Measurements from ENCODE around the gene TINAG. TPM values are rescaled to one million over a fixed set of nuclear protein-coding genes. Genes with fewer than 3 reads are reported as not detected.
A peak's percentile ranks its signal among the peaks of the same experiment; 100 is the strongest.
"Not testable (repeated sequence)": the region's sequence is repeated elsewhere in the genome, so short reads cannot be mapped to it uniquely, and the experiment has no call there.

TINAG gene
- total RNA-seq, 1 donor from 2014 or later, result 0.72 TPM

- peak; percentile 29 for DNase-seq (ENCODE audit: low read depth)
Measured at GRCh38 chr6:54307439-54307910, 766 bp upstream of the TINAG start.

GRCh38 chr6:54308986-54309315 lies 710 bp downstream of the TINAG start:
- no peak for DNase-seq (ENCODE audit: low read depth)

- no peak for DNase-seq (ENCODE audit: low read depth)
Measured at GRCh38 chr6:54310377-54311152, 2.3 kb downstream of the TINAG start.

GRCh38 chr6:54315656-54316055 lies 7.4 kb downstream of the TINAG start:
- DNase-seq (ENCODE audit: low read depth), result no peak

- DNase-seq (ENCODE audit: low read depth), result no peak
Measured at GRCh38 chr6:54320871-54321270, 12.6 kb downstream of the TINAG start.

- DNase-seq (ENCODE audit: low read depth), result peak; percentile 31
Measured at GRCh38 chr6:54327631-54328030, 19.4 kb downstream of the TINAG start.

- not testable (repeated sequence) for DNase-seq (ENCODE audit: low read depth)
Measured at GRCh38 chr6:54331571-54331970, 23.3 kb downstream of the TINAG start.

GRCh38 chr6:54335871-54336270 lies 27.6 kb downstream of the TINAG start:
- peak; percentile 82 for DNase-seq (ENCODE audit: low read depth)

GRCh38 chr6:54353975-54354374 lies 45.7 kb downstream of the TINAG start:
- DNase-seq (ENCODE audit: low read depth), result no peak

- no peak for DNase-seq (ENCODE audit: low read depth)
Measured at GRCh38 chr6:54354608-54355007, 46.4 kb downstream of the TINAG start.

GRCh38 chr6:54357141-54357540 lies 48.9 kb downstream of the TINAG start:
- DNase-seq (ENCODE audit: low read depth), result no peak

- DNase-seq (ENCODE audit: low read depth), result no peak
Measured at GRCh38 chr6:54361188-54361587, 52.9 kb downstream of the TINAG start.

- no peak for DNase-seq (ENCODE audit: low read depth)
Measured at GRCh38 chr6:54361734-54362133, 53.5 kb downstream of the TINAG start.

GRCh38 chr6:54366667-54367327 lies 58.6 kb downstream of the TINAG start:
- DNase-seq (ENCODE audit: low read depth), result no peak

GRCh38 chr6:54377776-54378175 lies 69.5 kb downstream of the TINAG start:
- DNase-seq (ENCODE audit: low read depth), result no peak

GRCh38 chr6:54386295-54386694 lies 78.1 kb downstream of the TINAG start:
- DNase-seq (ENCODE audit: low read depth), result no peak

- DNase-seq (ENCODE audit: low read depth), result no peak
Measured at GRCh38 chr6:54390362-54390761, 82.1 kb downstream of the TINAG start.

GRCh38 chr6:54391577-54391976 lies 83.3 kb downstream of the TINAG start:
- DNase-seq (ENCODE audit: low read depth), result no peak

- DNase-seq (ENCODE audit: low read depth), result no peak
Measured at GRCh38 chr6:54403096-54403495, 94.9 kb downstream of the TINAG start.

GRCh38 chr6:54404791-54405190 lies 96.5 kb downstream of the TINAG start:
- DNase-seq (ENCODE audit: low read depth), result no peak

- DNase-seq (ENCODE audit: low read depth), result no peak
Measured at GRCh38 chr6:54411767-54412166, 103.5 kb downstream of the TINAG start.

- DNase-seq (ENCODE audit: low read depth), result no peak
Measured at GRCh38 chr6:54415517-54415916, 107.3 kb downstream of the TINAG start.

- DNase-seq (ENCODE audit: low read depth), result peak; percentile 59
Measured at GRCh38 chr6:54419885-54420284, 111.6 kb downstream of the TINAG start.

All from myocyte (in vitro differentiated cells).